HEK293 (cell line): ENCODE measurements around the gene ACTG1.

Experiments used
- GLIS1 ChIP-seq: fragments of 450-650 bp; formaldehyde crosslinking; IDR thresholded peaks from 2 replicates; pipeline ENCODE4 v1.5.1; 2016; ENCODE audit warnings: missing biosample characterization, missing genetic modification characterization
- HIC1 ChIP-seq: fragments of 450-650 bp; formaldehyde crosslinking; IDR thresholded peaks from 2 replicates; pipeline ENCODE4 v1.5.1; 2016; ENCODE audit warnings: missing biosample characterization, missing genetic modification characterization
- KLF8 ChIP-seq: fragments of 450-650 bp; formaldehyde crosslinking; IDR thresholded peaks from 2 replicates; pipeline ENCODE4 v1.5.1; 2016; ENCODE audit warnings: missing biosample characterization, missing genetic modification characterization
- OSR2 ChIP-seq: fragments of 450-650 bp; formaldehyde crosslinking; IDR thresholded peaks from 2 replicates; pipeline ENCODE4 v1.5.1; 2016; ENCODE audit warnings: missing biosample characterization, missing genetic modification characterization
- REPIN1 ChIP-seq: fragments of 450-650 bp; formaldehyde crosslinking; IDR thresholded peaks from 2 replicates; pipeline ENCODE4 v1.5.1; 2017; ENCODE audit warnings: missing biosample characterization, missing genetic modification characterization, low read depth
- REST ChIP-seq: fragments of 450-650 bp; formaldehyde crosslinking; IDR thresholded peaks from 2 replicates; pipeline ENCODE4 v1.5.1; 2016; ENCODE audit warnings: missing biosample characterization, missing genetic modification characterization
- SCRT1 ChIP-seq: fragments of 450-650 bp; formaldehyde crosslinking; IDR thresholded peaks from 2 replicates; pipeline ENCODE4 v1.5.1; 2016; ENCODE audit warnings: missing biosample characterization, missing genetic modification characterization, borderline replicate concordance
- SP3 ChIP-seq: fragments of 450-650 bp; formaldehyde crosslinking; IDR thresholded peaks from 2 replicates; pipeline ENCODE4 v1.5.1; 2016; ENCODE audit warnings: missing biosample characterization, missing genetic modification characterization
- TRIM28 ChIP-seq: IDR thresholded peaks from 2 replicates; pipeline ENCODE4 v1.6.1; 2011; ENCODE audit warnings: low read length, control low read depth, borderline replicate concordance
- ZBTB21 ChIP-seq: fragments of 450-650 bp; formaldehyde crosslinking; IDR thresholded peaks from 2 replicates; pipeline ENCODE4 v1.5.1; 2017; ENCODE audit warnings: missing biosample characterization, missing genetic modification characterization
- ZNF112 ChIP-seq: fragments of 450-650 bp; formaldehyde crosslinking; IDR thresholded peaks from 2 replicates; pipeline ENCODE4 v1.5.0; 2017; ENCODE audit warnings: missing biosample characterization, missing genetic modification characterization
- ZNF114 ChIP-seq: fragments of 450-650 bp; formaldehyde crosslinking; IDR thresholded peaks from 2 replicates; pipeline ENCODE4 v1.5.0; 2017; ENCODE audit warnings: missing biosample characterization, missing genetic modification characterization
- ZNF121 ChIP-seq: fragments of 450-650 bp; formaldehyde crosslinking; IDR thresholded peaks from 2 replicates; pipeline ENCODE4 v1.5.1; 2016; ENCODE audit warnings: missing biosample characterization, missing genetic modification characterization
- ZNF148 ChIP-seq: fragments of 450-650 bp; formaldehyde crosslinking; IDR thresholded peaks from 2 replicates; pipeline ENCODE4 v1.5.0; 2017; ENCODE audit warnings: missing biosample characterization, missing genetic modification characterization, borderline replicate concordance
- ZNF157 ChIP-seq: fragments of 450-650 bp; formaldehyde crosslinking; IDR thresholded peaks from 2 replicates; pipeline ENCODE4 v1.5.1; 2016; ENCODE audit warnings: missing biosample characterization, missing genetic modification characterization
- ZNF19 ChIP-seq: fragments of 450-650 bp; formaldehyde crosslinking; IDR thresholded peaks from 2 replicates; pipeline ENCODE4; 2016; ENCODE audit warnings: missing biosample characterization, missing genetic modification characterization, low read depth
- ZNF274 ChIP-seq, 2 experiments: fragments of 200-500 bp in 1 of 2; fragments of 450-650 bp in 1 of 2; sonication (Bioruptor generic) in 1 of 2; formaldehyde crosslinking in 1 of 2; IDR thresholded peaks; 2 replicates each; pipeline versions ENCODE4 v1.5.1 to v1.6.1; 2014 to 2016; ENCODE audit warnings: borderline replicate concordance in 1 of 2, inconsistent platforms in 1 of 2, low read length in 1 of 2, missing biosample characterization in 1 of 2, missing genetic modification characterization in 1 of 2
- ZNF354C ChIP-seq: fragments of 450-650 bp; formaldehyde crosslinking; IDR thresholded peaks from 2 replicates; pipeline ENCODE4 v1.5.1; 2016; ENCODE audit warnings: missing biosample characterization, missing genetic modification characterization, low read depth, borderline replicate concordance
- ZNF366 ChIP-seq: fragments of 450-650 bp; formaldehyde crosslinking; conservative IDR thresholded peaks from 2 replicates; pipeline ENCODE4 v1.5.1; 2016; ENCODE audit warnings: missing biosample characterization, missing genetic modification characterization
- ZNF48 ChIP-seq: fragments of 450-650 bp; formaldehyde crosslinking; IDR thresholded peaks from 2 replicates; pipeline ENCODE4 v1.5.1; 2016; ENCODE audit warnings: missing biosample characterization, missing genetic modification characterization
- ZNF510 ChIP-seq: fragments of 450-650 bp; formaldehyde crosslinking; IDR thresholded peaks from 2 replicates; pipeline ENCODE4 v1.5.1; 2018; ENCODE audit warnings: mild to moderate bottlenecking, missing genetic modification characterization, missing biosample characterization; ENCODE audit not compliant: insufficient replicate concordance
- ZNF513 ChIP-seq: fragments of 450-650 bp; IDR thresholded peaks from 2 replicates; pipeline ENCODE4 v1.5.1; 2018; ENCODE audit warnings: missing biosample characterization, missing genetic modification characterization
- ZNF530 ChIP-seq: fragments of 450-650 bp; formaldehyde crosslinking; IDR thresholded peaks from 2 replicates; pipeline ENCODE4 v1.5.1; 2016; ENCODE audit warnings: low read depth, missing biosample characterization, missing genetic modification characterization
- ZNF560 ChIP-seq: fragments of 450-650 bp; formaldehyde crosslinking; IDR thresholded peaks from 2 replicates; pipeline ENCODE4 v1.5.1; 2017; ENCODE audit warnings: missing biosample characterization, missing genetic modification characterization, borderline replicate concordance
- ZNF585B ChIP-seq: fragments of 450-650 bp; formaldehyde crosslinking; IDR thresholded peaks from 2 replicates; pipeline ENCODE4 v1.5.1; 2016; ENCODE audit warnings: missing biosample characterization, missing genetic modification characterization
- ZNF596 ChIP-seq: fragments of 450-650 bp; IDR thresholded peaks from 2 replicates; pipeline ENCODE4 v1.5.0; 2018; ENCODE audit warnings: missing biosample characterization, mild to moderate bottlenecking, missing genetic modification characterization, moderate library complexity
- ZNF610 ChIP-seq: fragments of 450-650 bp; formaldehyde crosslinking; IDR thresholded peaks from 2 replicates; pipeline ENCODE4 v1.5.1; 2016; ENCODE audit warnings: missing biosample characterization, missing genetic modification characterization, borderline replicate concordance
- ZSCAN16 ChIP-seq: fragments of 450-650 bp; formaldehyde crosslinking; IDR thresholded peaks from 2 replicates; pipeline ENCODE4 v1.5.1; 2016; ENCODE audit warnings: missing biosample characterization, missing genetic modification characterization
- ZSCAN30 ChIP-seq: fragments of 450-650 bp; IDR thresholded peaks from 2 replicates; pipeline ENCODE4 v1.5.1; 2018; ENCODE audit warnings: missing biosample characterization, mild to moderate bottlenecking, missing genetic modification characterization, moderate library complexity
- ZSCAN5A ChIP-seq: fragments of 450-650 bp; formaldehyde crosslinking; IDR thresholded peaks from 2 replicates; pipeline ENCODE4 v1.5.1; 2016; ENCODE audit warnings: missing biosample characterization, missing genetic modification characterization

ACTG1 gene

GRCh38 chr17:81553616-81554181, 41.1 kb upstream of the ACTG1 start (continued):
- TF ChIP-seq ZSCAN5A: no peak
- TF ChIP-seq ZNF157 (tag by site-specific recombination): no peak
- peak; percentile 68; the same call in 1 of the 2 replicates for TF ChIP-seq KLF8 (tag by site-specific recombination)
- no peak for TF ChIP-seq ZNF274 (IDR thresholded peaks at IDR 0.05; ENCODE audit: low read length)
- no peak for TF ChIP-seq ZNF274 (tag by site-specific recombination; IDR thresholded peaks at IDR 0.05; ENCODE audit: borderline replicate concordance)
- 0 out of 2 replicates have a peak, but pooled peaks have one; percentile 18 for TF ChIP-seq ZBTB21 (tag by site-specific recombination)
- peak; percentile 93 for TF ChIP-seq HIC1
- TF ChIP-seq ZNF610 (tag by site-specific recombination): no peak
- TF ChIP-seq ZNF121: no peak
- TF ChIP-seq GLIS1 (tag by site-specific recombination): peak; percentile 77
- no peak for TF ChIP-seq REPIN1
- no peak for TF ChIP-seq ZNF112 (tag by site-specific recombination)
- no peak for TF ChIP-seq ZNF585B (tag by site-specific recombination)
- no peak for TF ChIP-seq ZNF19 (tag by site-specific recombination)
- peak; percentile 83 for TF ChIP-seq OSR2 (tag by site-specific recombination)
- no peak for TF ChIP-seq TRIM28
- TF ChIP-seq ZNF148 (tag by site-specific recombination): no peak
- no peak for TF ChIP-seq ZNF596 (tag by site-specific recombination)
- no peak for TF ChIP-seq ZSCAN16 (tag by site-specific recombination)
- TF ChIP-seq ZNF510 (tag by site-specific recombination): no peak
- no peak for TF ChIP-seq SCRT1 (tag by site-specific recombination)
- no peak for TF ChIP-seq ZNF354C (tag by site-specific recombination)
- TF ChIP-seq REST (tag by site-specific recombination): no peak
- peak; percentile 89 for TF ChIP-seq ZNF366 (tag by site-specific recombination)
- no peak for TF ChIP-seq ZNF560
- TF ChIP-seq ZNF513 (tag by site-specific recombination): 0 out of 2 replicates have a peak, but pooled peaks have one; percentile 25
- TF ChIP-seq ZSCAN30 (tag by site-specific recombination): peak; percentile 66; the same call in 1 of the 2 replicates
- no peak for TF ChIP-seq ZNF530 (tag by site-specific recombination)
- no peak for TF ChIP-seq ZNF114 (tag by site-specific recombination)
- TF ChIP-seq SP3 (tag by site-specific recombination): no peak
- no peak for TF ChIP-seq ZNF48 (tag by site-specific recombination)
